Upper lobe of left lung (tissue), 4 donors: ENCODE measurements around the gene LRRC8D.

Experiments used
- EP300 ChIP-seq, 4 donors: sonication (generic); formaldehyde crosslinking; IDR thresholded peaks; one replicate each; pipeline ENCODE4 v1.5.1; 2017; ENCODE audit warnings: antibody characterized with exemption in 4 of 4, control low read depth in 2 of 4
- POLR2A ChIP-seq, 4 donors: fragments of 450-650 bp; IDR thresholded peaks; one replicate each; pipeline ENCODE4 v1.5.1; 2016 to 2017; ENCODE audit warnings: antibody characterized with exemption in 4 of 4, mild to moderate bottlenecking in 2 of 4
- POLR2AphosphoS5 ChIP-seq, 2 donors: sonication (generic); formaldehyde crosslinking; IDR thresholded peaks; one replicate each; pipeline ENCODE4 v1.5.1; 2017; ENCODE audit warnings: antibody characterized with exemption in 2 of 2
- TF ChIP-seq, protein P1 (sequence below), 6 experiments: fragments of 450-650 bp in 4 of 6; fragments of 200-600 bp in 2 of 6; sonication (generic) in 2 of 6; IDR thresholded peaks; one replicate each; pipeline ENCODE4 v1.5.1; 2016 to 2019; ENCODE audit warnings: antibody characterized with exemption in 6 of 6

GRCh38 chr1:89948722-89949345 lies 128.0 kb downstream of the LRRC8D start:
- TF ChIP-seq, protein P1, sequence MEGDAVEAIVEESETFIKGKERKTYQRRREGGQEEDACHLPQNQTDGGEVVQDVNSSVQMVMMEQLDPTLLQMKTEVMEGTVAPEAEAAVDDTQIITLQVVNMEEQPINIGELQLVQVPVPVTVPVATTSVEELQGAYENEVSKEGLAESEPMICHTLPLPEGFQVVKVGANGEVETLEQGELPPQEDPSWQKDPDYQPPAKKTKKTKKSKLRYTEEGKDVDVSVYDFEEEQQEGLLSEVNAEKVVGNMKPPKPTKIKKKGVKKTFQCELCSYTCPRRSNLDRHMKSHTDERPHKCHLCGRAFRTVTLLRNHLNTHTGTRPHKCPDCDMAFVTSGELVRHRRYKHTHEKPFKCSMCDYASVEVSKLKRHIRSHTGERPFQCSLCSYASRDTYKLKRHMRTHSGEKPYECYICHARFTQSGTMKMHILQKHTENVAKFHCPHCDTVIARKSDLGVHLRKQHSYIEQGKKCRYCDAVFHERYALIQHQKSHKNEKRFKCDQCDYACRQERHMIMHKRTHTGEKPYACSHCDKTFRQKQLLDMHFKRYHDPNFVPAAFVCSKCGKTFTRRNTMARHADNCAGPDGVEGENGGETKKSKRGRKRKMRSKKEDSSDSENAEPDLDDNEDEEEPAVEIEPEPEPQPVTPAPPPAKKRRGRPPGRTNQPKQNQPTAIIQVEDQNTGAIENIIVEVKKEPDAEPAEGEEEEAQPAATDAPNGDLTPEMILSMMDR (IDR thresholded peaks at IDR 0.05): no peak
- no peak for TF ChIP-seq POLR2AphosphoS5 (IDR thresholded peaks at IDR 0.05)
- TF ChIP-seq EP300 (IDR thresholded peaks at IDR 0.05): no peak
- no peak for TF ChIP-seq POLR2A (IDR thresholded peaks at IDR 0.05)
